Measurements from ENCODE around the gene ARID3A.

ARID3A gene

GRCh38 chr19:892243-892893 is 33.5 kb upstream of the ARID3A start:
- no peak for DNase-seq

DNA sequence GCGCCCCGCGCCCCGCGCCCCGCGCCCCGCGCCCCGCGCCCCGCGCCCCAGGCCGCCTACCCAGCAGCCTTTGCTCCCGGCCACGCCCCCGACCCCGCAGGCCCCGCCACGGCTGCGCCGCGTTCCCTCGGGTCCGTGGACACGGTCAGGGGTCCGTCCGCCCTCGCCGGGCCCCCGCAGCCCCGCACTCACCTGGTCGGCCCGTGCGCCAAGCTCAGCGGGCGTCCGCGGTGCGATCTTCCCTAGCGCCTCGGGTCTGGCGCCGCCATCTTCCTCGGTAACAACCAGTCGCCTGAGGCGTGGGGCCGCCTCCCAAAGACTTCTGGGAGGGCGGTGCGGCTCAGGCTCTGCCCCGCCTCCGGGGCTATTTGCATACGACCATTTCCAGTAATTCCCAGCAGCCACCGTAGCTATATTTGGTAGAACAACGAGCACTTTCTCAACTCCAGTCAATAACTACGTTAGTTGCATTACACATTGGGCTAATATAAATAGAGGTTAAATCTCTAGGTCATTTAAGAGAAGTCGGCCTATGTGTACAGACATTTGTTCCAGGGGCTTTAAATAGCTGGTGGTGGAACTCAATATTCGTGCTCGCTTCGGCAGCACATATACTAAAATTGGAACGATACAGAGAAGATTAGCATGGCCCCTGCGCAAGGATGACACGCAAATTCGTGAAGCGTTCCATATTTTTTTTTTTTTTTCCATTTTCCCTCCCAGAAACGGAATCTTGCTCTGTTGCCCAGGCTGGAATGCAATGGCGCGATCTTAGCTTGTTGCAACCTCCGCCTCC is 32.7 kb upstream of the ARID3A start, which contains the start of the genes MED16 and RNU6-9:
MED16 (minus strand) TSS at position 294 of the 796 bp plus-strand sequence. CDS start 2,056 bp downstream, outside the sequence.
RNU6-9 (plus strand) TSS at position 591 of the 796 bp plus-strand sequence.
- peak; percentile 93 for DNase-seq

DNA sequence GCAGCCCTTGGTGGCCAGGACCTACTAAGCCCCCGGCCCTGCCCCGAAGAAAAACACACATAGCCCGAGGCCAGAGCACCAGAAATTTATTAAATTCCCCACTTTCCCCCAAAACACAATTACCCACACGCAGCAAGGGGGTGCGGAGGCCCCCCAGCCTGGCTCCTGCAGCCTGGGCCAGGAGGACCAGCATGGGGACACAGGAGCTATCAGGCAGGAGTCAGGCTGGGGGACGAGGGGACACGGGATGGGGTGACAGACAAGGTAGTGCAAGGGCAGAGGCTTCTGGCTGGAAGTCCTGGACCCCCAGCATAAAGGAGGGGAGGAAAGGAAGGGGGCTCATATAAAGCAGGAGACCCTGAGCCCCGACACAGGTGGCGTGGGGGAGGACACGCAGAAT is 29.4 kb upstream of the ARID3A start:
- no peak for DNase-seq

- no peak for DNase-seq
Observed at GRCh38 chr19:896999-897398, 28.8 kb upstream of the ARID3A start.

DNA sequence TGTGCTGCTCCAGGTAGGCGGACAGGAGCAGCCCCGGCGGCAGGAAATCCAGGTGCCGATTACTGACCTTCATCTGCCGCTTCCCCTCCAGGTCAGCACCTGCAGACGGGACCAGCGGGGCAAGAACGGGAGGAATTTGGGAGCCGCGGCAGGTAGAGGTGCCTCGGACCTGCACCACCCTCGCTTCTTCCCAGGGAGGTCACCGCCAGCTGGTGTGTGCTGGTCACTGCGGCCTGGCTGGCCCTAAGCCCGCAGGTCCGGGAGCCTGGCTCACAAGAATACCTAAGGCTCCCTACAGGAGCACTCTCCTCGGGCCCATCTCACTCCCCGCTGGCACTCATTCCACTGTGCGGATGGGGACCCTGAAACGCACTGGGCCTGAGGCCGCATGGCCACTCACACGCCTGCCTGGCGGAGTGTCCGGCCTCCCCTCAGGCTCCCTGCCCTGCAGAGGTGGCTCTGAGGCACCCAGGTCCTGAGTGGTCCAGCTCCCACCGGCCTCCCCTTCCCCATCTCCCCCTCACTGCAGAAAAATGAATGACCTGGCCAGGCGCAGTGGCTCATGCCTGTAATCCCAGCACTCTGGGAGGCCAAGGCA is 28.3 kb upstream of the ARID3A start:
- DNase-seq: no peak

DNA sequence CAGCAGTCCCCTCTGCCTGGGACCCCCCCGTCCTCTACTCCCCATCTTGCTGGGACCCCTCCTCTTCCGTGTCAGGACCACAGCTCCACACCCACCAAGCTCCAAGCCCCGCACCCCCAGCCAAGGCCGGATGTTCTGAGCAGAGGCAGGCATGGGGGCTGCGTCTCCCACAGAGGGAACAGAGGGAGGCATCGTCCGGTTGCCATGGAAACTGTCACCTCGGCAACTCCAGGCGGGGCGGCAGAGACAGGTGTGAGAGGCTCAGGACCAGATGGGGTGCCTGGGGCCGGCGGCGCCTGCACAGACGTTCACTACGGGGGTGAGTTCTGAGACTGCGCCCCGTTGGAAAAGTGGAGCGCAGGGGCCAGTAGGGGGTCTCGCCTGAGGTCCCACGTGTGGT is 27.2 kb upstream of the ARID3A start:
- DNase-seq: no peak

GRCh38 chr19:899336-900042 is 26.3 kb upstream of the ARID3A start:
- no peak for DNase-seq

GRCh38 chr19:900043-900301 is 25.9 kb upstream of the ARID3A start:
- DNase-seq: no peak

- DNase-seq: no peak
Observed at GRCh38 chr19:900302-901111, 25.3 kb upstream of the ARID3A start.

GRCh38 chr19:901216-902092 is 24.4 kb upstream of the ARID3A start:
- DNase-seq: no peak

- no peak for DNase-seq
Observed at GRCh38 chr19:902093-902370, 23.8 kb upstream of the ARID3A start.

DNA sequence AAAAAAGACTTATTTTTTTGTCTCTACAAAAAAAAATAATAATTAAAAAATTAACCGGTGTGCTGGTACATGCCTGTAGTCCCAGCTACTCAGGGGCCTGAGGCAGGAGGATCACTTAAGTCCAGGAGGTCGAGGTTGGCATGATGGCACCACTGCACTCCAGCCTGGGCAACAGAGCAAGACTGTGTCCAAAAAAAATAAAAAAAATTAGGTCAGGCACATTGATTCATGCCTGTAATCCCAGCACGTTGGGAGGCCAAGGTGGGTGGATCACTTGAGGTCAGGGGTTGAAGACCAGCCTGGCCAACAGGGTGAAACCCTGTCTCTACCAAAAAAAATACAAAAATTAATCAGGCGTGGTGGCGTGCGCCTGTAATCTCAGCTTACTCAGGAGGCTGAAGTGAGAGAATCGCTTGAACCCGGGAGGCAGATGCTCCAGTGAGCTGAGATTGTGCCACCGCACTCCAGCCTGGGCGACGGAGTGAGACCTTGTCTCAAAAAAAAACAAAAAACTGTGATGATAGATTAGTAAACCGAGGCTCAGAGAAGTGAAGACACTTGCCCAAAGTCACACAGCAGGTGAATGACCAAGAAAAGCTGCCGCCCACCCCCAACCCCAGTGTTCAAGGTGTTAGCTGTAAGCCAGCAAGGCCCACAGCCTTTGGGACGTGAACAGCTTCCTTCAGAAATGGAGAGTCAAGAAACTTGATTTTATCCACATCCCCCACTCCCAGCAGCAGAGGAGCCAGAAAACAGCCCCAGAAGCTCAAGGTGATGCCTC is 23.2 kb upstream of the ARID3A start:
- no peak for DNase-seq

DNA sequence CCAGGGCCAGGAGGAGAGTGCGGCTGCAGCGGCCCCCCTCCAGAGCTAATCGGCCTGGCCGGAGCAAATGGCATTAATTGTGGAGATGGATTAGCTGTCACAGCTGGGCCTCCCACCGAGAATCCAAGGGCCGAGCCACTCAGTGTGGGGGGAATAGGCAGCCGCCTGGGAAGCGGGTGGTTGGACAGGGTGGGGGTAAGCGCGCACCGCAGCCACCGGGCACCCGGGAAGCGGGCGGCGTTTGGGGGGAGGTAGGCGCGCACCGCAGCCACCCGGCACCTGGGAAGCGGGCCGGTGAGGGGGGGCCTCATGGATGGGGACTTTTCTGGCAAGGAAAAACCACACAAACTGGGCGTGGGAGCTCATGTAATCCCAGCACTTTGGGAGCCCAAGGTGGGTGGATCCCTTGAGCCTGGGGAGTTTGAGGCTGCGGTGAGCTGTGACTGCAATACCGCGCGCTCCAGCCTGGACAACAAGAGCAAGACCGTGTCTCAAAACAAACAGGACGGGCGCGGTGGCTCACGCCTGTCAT is 22.5 kb upstream of the ARID3A start:
- DNase-seq: peak; percentile 49

GRCh38 chr19:904545-904944 is 21.3 kb upstream of the ARID3A start:
- no peak for DNase-seq

GRCh38 chr19:906480-906879 is 19.4 kb upstream of the ARID3A start:
- no peak for DNase-seq

DNA sequence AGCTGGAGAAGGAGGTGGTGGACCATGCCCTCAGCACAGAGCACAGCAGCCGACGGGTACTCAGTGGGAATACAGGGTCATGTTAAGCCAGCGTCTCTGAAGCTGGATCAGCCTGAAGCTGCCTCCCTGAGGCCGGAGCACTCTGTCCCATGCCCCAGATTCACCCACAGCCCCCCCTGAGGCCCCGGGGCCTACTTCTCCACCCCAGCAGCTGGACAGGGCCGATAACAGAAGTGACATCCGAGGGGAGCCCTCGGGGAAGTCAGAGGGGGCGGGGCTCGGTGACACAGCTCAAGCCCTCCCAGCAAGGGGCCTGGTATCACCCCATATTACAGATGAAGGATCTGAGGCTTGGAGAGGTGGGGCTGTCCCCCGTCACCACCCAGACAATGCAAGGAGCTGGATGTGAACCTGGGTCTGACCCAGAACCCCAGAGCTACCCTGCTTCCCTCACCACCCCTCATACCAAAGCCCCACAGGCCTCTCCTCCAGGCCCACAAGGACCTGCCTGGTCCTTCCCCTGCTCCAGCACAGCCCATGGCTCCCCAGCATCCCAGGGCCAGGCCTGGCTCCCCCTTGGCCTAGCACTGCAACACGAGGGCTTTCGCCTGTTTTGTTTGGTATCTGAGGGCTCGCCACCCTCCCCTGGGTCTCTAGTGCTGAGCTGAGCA is 18.5 kb upstream of the ARID3A start:
- no peak for DNase-seq

DNA sequence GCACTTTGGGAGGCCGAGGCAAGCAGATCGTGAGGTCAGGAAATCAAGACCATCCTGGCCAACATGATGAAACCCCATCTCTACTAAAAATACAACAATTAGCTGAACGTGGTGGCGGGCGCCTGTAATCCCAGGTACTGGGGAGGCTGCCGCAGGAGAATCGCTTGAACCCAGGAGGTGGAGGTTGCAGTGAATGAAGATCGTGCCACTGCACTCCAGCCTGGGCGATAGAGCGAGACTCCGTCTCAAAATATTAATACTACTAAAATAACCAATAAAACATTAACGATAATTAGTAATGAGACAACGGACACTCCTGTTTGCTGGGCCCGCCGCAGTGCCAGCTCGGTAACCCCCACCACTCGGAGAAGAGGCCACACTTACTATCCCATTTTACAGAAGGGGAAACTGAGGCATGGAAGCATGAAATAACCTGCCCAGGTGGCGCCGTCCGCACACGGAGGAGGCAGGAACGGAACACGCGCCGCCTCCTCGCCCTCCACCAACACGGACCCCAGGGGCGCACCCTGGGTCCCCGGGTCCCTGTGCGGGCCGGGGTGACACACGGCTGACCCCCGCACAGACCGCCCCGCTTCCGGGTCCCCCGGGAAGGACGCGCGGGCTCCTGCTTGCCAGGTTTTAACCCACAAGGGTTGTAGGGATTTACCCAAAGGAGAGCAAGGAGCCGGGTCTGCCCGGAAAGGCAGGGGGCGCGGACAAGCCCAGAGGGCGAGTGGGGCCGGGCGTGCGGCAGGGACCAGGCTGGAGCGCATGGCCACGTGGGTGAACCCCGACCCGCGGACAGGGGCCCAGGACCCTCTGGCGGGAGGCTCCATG is 14.4 kb upstream of the ARID3A start:
- no peak for DNase-seq

DNA sequence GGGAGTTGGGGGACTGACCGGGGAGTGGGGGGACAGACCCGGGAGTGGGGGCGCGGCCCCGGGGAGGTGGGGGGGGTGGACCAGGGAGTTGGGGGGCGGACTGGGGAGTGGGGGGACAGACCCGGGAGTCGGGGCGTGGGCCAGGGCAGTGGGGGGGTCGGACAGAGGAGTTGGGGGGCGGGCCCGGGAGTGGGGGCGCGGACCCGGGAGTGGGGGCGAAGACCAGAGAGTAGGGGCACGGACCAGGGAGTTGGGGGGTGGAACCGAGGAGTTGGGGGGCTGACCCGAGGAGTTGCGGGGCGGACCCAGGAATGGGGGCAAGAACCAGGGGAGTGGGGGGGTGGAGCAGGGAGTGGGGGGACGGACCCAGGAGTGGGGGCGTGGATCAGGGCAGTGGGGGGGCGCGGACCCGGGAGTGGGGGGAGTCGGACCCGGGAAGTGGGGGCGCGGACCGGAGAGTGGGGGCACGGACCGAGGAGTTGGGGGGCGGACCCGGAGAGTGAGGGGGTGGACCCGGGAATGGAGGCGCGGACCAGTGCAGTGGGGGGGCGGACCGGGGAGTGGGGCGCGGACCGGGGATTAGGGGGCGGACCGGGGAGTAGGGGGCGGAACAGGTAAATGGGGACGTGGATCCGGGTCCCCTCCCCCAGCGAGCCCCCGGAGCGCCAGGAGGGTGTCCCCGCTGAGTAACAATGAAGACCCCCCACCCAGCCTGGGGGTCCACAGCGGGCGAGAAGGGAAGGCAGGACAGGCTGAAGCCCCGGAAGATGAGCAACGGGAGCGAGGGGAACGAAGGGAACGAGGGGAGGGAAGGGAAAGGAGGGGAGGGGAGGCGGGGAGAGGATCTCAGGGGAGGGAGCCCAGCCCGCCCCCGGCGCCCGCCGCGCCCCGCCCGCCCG is 13.4 kb upstream of the ARID3A start:
- no peak for DNase-seq
